Measurements from ENCODE around the gene RNPEPL1.

DNA sequence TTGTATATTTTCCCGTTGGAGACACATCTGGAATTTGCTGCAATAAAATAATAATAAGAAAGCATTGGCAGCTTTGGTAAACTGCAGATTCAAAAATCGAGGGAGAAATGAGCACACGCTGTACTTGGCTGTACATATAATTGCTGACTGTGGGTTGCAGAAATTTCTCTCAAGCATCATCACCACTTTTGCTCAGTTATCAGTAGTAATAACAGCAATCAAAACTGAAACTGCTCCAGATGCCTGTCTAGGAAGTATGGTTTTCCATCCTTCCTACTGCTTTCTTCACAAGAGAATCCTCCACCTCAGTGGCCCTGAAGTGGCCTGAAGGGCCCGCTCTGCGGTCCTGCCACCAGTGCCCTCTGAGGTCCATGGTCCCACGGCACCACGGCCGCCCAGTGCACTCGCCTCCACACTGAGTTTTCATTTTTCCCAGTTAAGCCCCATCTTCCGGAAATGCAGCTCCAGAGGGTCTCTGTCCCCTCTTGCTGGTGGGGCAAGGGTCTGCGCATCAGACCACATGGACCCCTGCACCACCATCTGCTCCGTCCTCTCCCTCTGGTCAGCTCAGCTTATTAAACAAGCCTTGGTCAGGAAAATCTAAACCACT lies 4.2 kb upstream of the RNPEPL1 start:
- no peak for TF ChIP-seq SP1 (IDR thresholded peaks at IDR 0.05)
- TF ChIP-seq FOXM1 (IDR thresholded peaks at IDR 0.05; ENCODE audit: borderline replicate concordance) = no peak
- TF ChIP-seq HDGF (IDR thresholded peaks at IDR 0.05; ENCODE audit: borderline replicate concordance) = no peak
- no peak for TF ChIP-seq PKNOX1 (IDR thresholded peaks at IDR 0.05)
- TF ChIP-seq ELF4 (IDR thresholded peaks at IDR 0.05) = no peak
- TF ChIP-seq SUZ12 (IDR thresholded peaks at IDR 0.05) = no peak
- TF ChIP-seq ZNF384 (IDR thresholded peaks at IDR 0.05) = no peak
- no peak for TF ChIP-seq TARDBP (IDR thresholded peaks at IDR 0.05)
- TF ChIP-seq FOXA1 (IDR thresholded peaks at IDR 0.05) = no peak
- no peak for TF ChIP-seq FOXK2 (IDR thresholded peaks at IDR 0.05)
- no peak for TF ChIP-seq NFRKB (IDR thresholded peaks at IDR 0.05)
